ENCODE measurements around the gene ANGPTL5. TPM values are rescaled to one million over a fixed set of nuclear protein-coding genes. Genes with fewer than 3 reads are reported as not detected.

ANGPTL5 gene
- not detected in 2 replicates for total RNA-seq

GRCh38 chr11:101916422-101916821 lies at the start of gene ANGPTL5:
Gene ANGPTL5, minus strand, starts transcription at chr11:101916522. Its CDS starts 8,613 bp downstream, at chr11:101907909.

GRCh38 chr11:101914738-101915426 lies 1.4 kb downstream of the ANGPTL5 start, which contains the start of gene CEP126:
Gene CEP126, plus strand, starts transcription at chr11:101915010. Its CDS starts 275 bp downstream, at chr11:101915285.

Other genes with a start within 250 kb of the ANGPTL5 start
- 0.34 and 0.60 TPM in 2 replicates for gene CEP126, start 1.5 kb downstream of the ANGPTL5 start, total RNA-seq
- not detected in 2 replicates for gene CFAP300, start 130.9 kb upstream of the ANGPTL5 start, total RNA-seq
- gene YAP1, start 193.9 kb upstream of the ANGPTL5 start, total RNA-seq, result 7.5 and 10.3 TPM in 2 replicates